ENCODE results near the gene SDK1. TPM values are rescaled to one million over a fixed set of nuclear protein-coding genes. Genes with fewer than 3 reads are reported as not detected.

Gene SDK1
- total and polyA plus RNA-seq, 4 donors: 0.12 to 0.47 (median 0.36) TPM

- H3K4me1 ChIP-seq (ENCODE audit: control insufficient read depth in 4 of 4, insufficient read depth in 4 of 4, low read length in 3 of 4): no peaks in the 10 kb centered on the region
- 83% methylated on average over 9 of the region's 9 CpGs for WGBS
- peaks cover 0 to 5% (median 1%) of the 10 kb centered on the region in 4 donors for H3K9me3 ChIP-seq (ENCODE audit: control insufficient read depth in 4 of 4, low read length in 3 of 4)
- H3K27ac ChIP-seq (ENCODE audit: low read depth in 1 of 2, low read length in 2 of 2): no peak overlapping the region
- no peak overlapping the region for H3K4me3 ChIP-seq (ENCODE audit: low read depth in 1 of 3, low read length in 3 of 3)
- no peak for TF ChIP-seq HNF4A (conservative IDR thresholded peaks at IDR 0.05)
- TF ChIP-seq RAD21 (IDR thresholded peaks at IDR 0.05): no peak
- no peak for TF ChIP-seq HNF4G (IDR thresholded peaks at IDR 0.05)
- TF ChIP-seq EGR1 (IDR thresholded peaks at IDR 0.05; ENCODE audit: low read depth in 2 of 2): no peak
- no peak for DNase-seq (ENCODE audit: low spot score)
- no peak overlapping the region for H3K9ac ChIP-seq (ENCODE audit: low read depth in 1 of 2, low read length in 2 of 2)
- H3K27me3 ChIP-seq (ENCODE audit: control insufficient read depth in 4 of 4, insufficient read depth in 4 of 4, low read length in 3 of 4): no peaks in the 10 kb centered on the region
- no peaks in the 10 kb centered on the region for H3K36me3 ChIP-seq (ENCODE audit: control insufficient read depth in 4 of 4, insufficient read depth in 3 of 4, low read depth in 1 of 4, low read length in 3 of 4)
These were observed 972.6 kb downstream of the SDK1 start for GRCh38 chr7:4273566-4274230.

GRCh38 chr7:4274286-4274685, 973.2 kb downstream of the SDK1 start:
- no peak for DNase-seq (ENCODE audit: low spot score)
- no peaks in the 10 kb centered on the region for H3K4me1 ChIP-seq (ENCODE audit: control insufficient read depth in 4 of 4, insufficient read depth in 4 of 4, low read length in 3 of 4)
- H3K4me3 ChIP-seq (ENCODE audit: low read depth in 1 of 3, low read length in 3 of 3): peak overlapping the region in 1 of 3 donors; percentile 11
- no peak overlapping the region for H3K9ac ChIP-seq (ENCODE audit: low read depth in 1 of 2, low read length in 2 of 2)
- H3K36me3 ChIP-seq (ENCODE audit: control insufficient read depth in 4 of 4, insufficient read depth in 3 of 4, low read depth in 1 of 4, low read length in 3 of 4): no peaks in the 10 kb centered on the region
- no peak for TF ChIP-seq NR2F2 (IDR thresholded peaks at IDR 0.05)
- no peak for TF ChIP-seq HNF4G (IDR thresholded peaks at IDR 0.05)
- H3K9me3 ChIP-seq (ENCODE audit: control insufficient read depth in 4 of 4, low read length in 3 of 4): peaks cover 0 to 5% (median 1%) of the 10 kb centered on the region in 4 donors
- no peak overlapping the region for H3K27ac ChIP-seq (ENCODE audit: low read depth in 1 of 2, low read length in 2 of 2)
- 64% methylated on average over 3 of the region's 3 CpGs for WGBS
- no peaks in the 10 kb centered on the region for H3K27me3 ChIP-seq (ENCODE audit: control insufficient read depth in 4 of 4, insufficient read depth in 4 of 4, low read length in 3 of 4)

GRCh38 chr7:4277936-4278335, 976.9 kb downstream of the SDK1 start:
- 84% methylated on average over 4 of the region's 4 CpGs for WGBS
- TF ChIP-seq REST (IDR thresholded peaks at IDR 0.05): no peak
- no peak for TF ChIP-seq JUND (IDR thresholded peaks at IDR 0.05)
- no peak for TF ChIP-seq MAX (IDR thresholded peaks at IDR 0.05)
- no peak for TF ChIP-seq NR2F2 (IDR thresholded peaks at IDR 0.05)
- TF ChIP-seq GABPA (IDR thresholded peaks at IDR 0.05 in 1 of 2, conservative IDR thresholded peaks at IDR 0.05 in 1 of 2): no peak
- no peak for DNase-seq (ENCODE audit: low spot score)

GRCh38 chr7:4279216-4279615, 978.2 kb downstream of the SDK1 start:
- no peaks in the 10 kb centered on the region for H3K27me3 ChIP-seq (ENCODE audit: control insufficient read depth in 4 of 4, insufficient read depth in 4 of 4, low read length in 3 of 4)
- DNase-seq (ENCODE audit: low spot score): no peak
- no peaks in the 10 kb centered on the region for H3K4me1 ChIP-seq (ENCODE audit: control insufficient read depth in 4 of 4, insufficient read depth in 4 of 4, low read length in 3 of 4)
- 81% methylated on average over 3 of the region's 3 CpGs for WGBS
- peaks cover 0 to 5% (median 1%) of the 10 kb centered on the region in 4 donors for H3K9me3 ChIP-seq (ENCODE audit: control insufficient read depth in 4 of 4, low read length in 3 of 4)
- no peak overlapping the region for H3K9ac ChIP-seq (ENCODE audit: low read depth in 1 of 2, low read length in 2 of 2)
- no peak overlapping the region for H3K27ac ChIP-seq (ENCODE audit: low read depth in 1 of 2, low read length in 2 of 2)
- no peaks in the 10 kb centered on the region for H3K36me3 ChIP-seq (ENCODE audit: control insufficient read depth in 4 of 4, insufficient read depth in 3 of 4, low read depth in 1 of 4, low read length in 3 of 4)
- no peak overlapping the region for H3K4me3 ChIP-seq (ENCODE audit: low read depth in 1 of 3, low read length in 3 of 3)
- no peak for TF ChIP-seq TAF1 (conservative IDR thresholded peaks at IDR 0.05)
- no peak for TF ChIP-seq YY1 (IDR thresholded peaks at IDR 0.05)
- TF ChIP-seq RXRA (IDR thresholded peaks at IDR 0.05): no peak
- no peak for TF ChIP-seq FOXA1 (IDR thresholded peaks at IDR 0.05)
- no peak for TF ChIP-seq MAX (IDR thresholded peaks at IDR 0.05)
- no peak for TF ChIP-seq JUND (IDR thresholded peaks at IDR 0.05)
- no peak for TF ChIP-seq GABPA (IDR thresholded peaks at IDR 0.05 in 1 of 2, conservative IDR thresholded peaks at IDR 0.05 in 1 of 2)
- TF ChIP-seq ZBTB33 (IDR thresholded peaks at IDR 0.05): no peak
- TF ChIP-seq ATF3 (IDR thresholded peaks at IDR 0.05): peak; percentile 17
- TF ChIP-seq FOXA2 (IDR thresholded peaks at IDR 0.05): no peak
- no peak for TF ChIP-seq RAD21 (IDR thresholded peaks at IDR 0.05)
- TF ChIP-seq HNF4G (IDR thresholded peaks at IDR 0.05): peak; percentile 28
- no peak for TF ChIP-seq SP1 (IDR thresholded peaks at IDR 0.05)
- TF ChIP-seq HNF4A (conservative IDR thresholded peaks at IDR 0.05): peak; percentile 38 to 45
- TF ChIP-seq NR2F2 (IDR thresholded peaks at IDR 0.05): no peak

More at GRCh38 chr7:4277936-4278335, 976.9 kb downstream of the SDK1 start:
- no peaks in the 10 kb centered on the region for H3K27me3 ChIP-seq (ENCODE audit: control insufficient read depth in 4 of 4, insufficient read depth in 4 of 4, low read length in 3 of 4)
- H3K27ac ChIP-seq (ENCODE audit: low read depth in 1 of 2, low read length in 2 of 2): no peak overlapping the region
- no peaks in the 10 kb centered on the region for H3K4me1 ChIP-seq (ENCODE audit: control insufficient read depth in 4 of 4, insufficient read depth in 4 of 4, low read length in 3 of 4)
- H3K9me3 ChIP-seq (ENCODE audit: control insufficient read depth in 4 of 4, low read length in 3 of 4): peaks cover 0 to 5% (median 1%) of the 10 kb centered on the region in 4 donors
- H3K4me3 ChIP-seq (ENCODE audit: low read depth in 1 of 3, low read length in 3 of 3): no peak overlapping the region
- H3K9ac ChIP-seq (ENCODE audit: low read depth in 1 of 2, low read length in 2 of 2): no peak overlapping the region
- H3K36me3 ChIP-seq (ENCODE audit: control insufficient read depth in 4 of 4, insufficient read depth in 3 of 4, low read depth in 1 of 4, low read length in 3 of 4): no peaks in the 10 kb centered on the region

Data from liver (tissue), 9 donors.